Common myeloid progenitor, CD34-positive (primary cell): Measurements from ENCODE around the gene KMT5C.
"Not testable (repeated sequence)": the region's sequence is repeated elsewhere in the genome, so short reads cannot be mapped to it uniquely, and the experiment has no call there.

ENCODE experiments used
- CTCF ChIA-PET: fragments of 350-600 bp; sonication (Branson Sonifier 250); formaldehyde crosslinking; loops from one replicate; lab custom pipeline; 2021; ENCODE audit warnings: antibody characterized with exemption; lab: Charles Lee
- POLR2A ChIA-PET: fragments of 350-600 bp; sonication (Branson Sonifier 250); formaldehyde crosslinking; loops from one replicate; lab custom pipeline; 2021; ENCODE audit warnings: antibody characterized with exemption; lab: Charles Lee
- DNase-seq, 3 donors: peaks; one replicate each; pipeline versions ENCODE4 v3.0.0 to v3.0.0-alpha.2; 2013
- H3K27ac ChIP-seq, 2 experiments: 1 replicate in 1 of 2; 2 replicates in 1 of 2; pipeline ENCODE4 v1.7.0; 2013; ENCODE audit warnings: inconsistent platforms in 2 of 2, low read length in 2 of 2, mild to moderate bottlenecking in 2 of 2, low read depth in 1 of 2, moderate library complexity in 1 of 2; ENCODE audit not compliant: severe bottlenecking in 2 of 2, insufficient read depth in 1 of 2, poor library complexity in 1 of 2
- H3K27me3 ChIP-seq, 5 experiments: replicated peaks in 2 of 5; 1 replicate in 3 of 5; 2 replicates in 2 of 5; pipeline versions ENCODE4 v1.6.1 to v1.7.0; 2013; ENCODE audit warnings: low read length in 4 of 5, mild to moderate bottlenecking in 2 of 5, moderate library complexity in 2 of 5, inconsistent platforms in 1 of 5; ENCODE audit not compliant: insufficient read depth in 5 of 5, control insufficient read depth in 4 of 5
- H3K36me3 ChIP-seq, 4 experiments: 1 replicate in 2 of 4; 2 replicates in 2 of 4; pipeline versions ENCODE4 v1.6.1 to v1.7.0; 2013; ENCODE audit warnings: low read length in 3 of 4, control low read depth in 1 of 4, mild to moderate bottlenecking in 1 of 4; ENCODE audit not compliant: control insufficient read depth in 4 of 4, insufficient read depth in 4 of 4
- H3K4me1 ChIP-seq, 4 experiments: 1 replicate in 3 of 4; 2 replicates in 1 of 4; pipeline versions ENCODE4 v1.6.1 to v1.7.1; 2013; ENCODE audit warnings: low read length in 3 of 4, mild to moderate bottlenecking in 3 of 4, control low read depth in 1 of 4, inconsistent platforms in 1 of 4, moderate library complexity in 1 of 4; ENCODE audit not compliant: control insufficient read depth in 4 of 4, insufficient read depth in 4 of 4; ENCODE audit errors: control extremely low read depth in 1 of 4
- H3K4me3 ChIP-seq, 7 experiments: 1 replicate in 4 of 7; 2 replicates in 3 of 7; pipeline versions ENCODE4 v1.5.1 to v1.7.0; 2013; ENCODE audit warnings: mild to moderate bottlenecking in 7 of 7, low read length in 6 of 7, moderate library complexity in 6 of 7, inconsistent platforms in 2 of 7, low read depth in 2 of 7, control low read depth in 1 of 7; ENCODE audit not compliant: insufficient read depth in 4 of 7, control insufficient read depth in 1 of 7; ENCODE audit errors: extremely low read depth in 1 of 7
- H3K9me3 ChIP-seq, 5 experiments: 1 replicate in 4 of 5; 2 replicates in 1 of 5; pipeline versions ENCODE4 v1.6.1 to v1.7.1; 2013; ENCODE audit warnings: low read length in 4 of 5, mild to moderate bottlenecking in 2 of 5, inconsistent platforms in 1 of 5, low read depth in 1 of 5, moderate library complexity in 1 of 5; ENCODE audit not compliant: control insufficient read depth in 4 of 5, insufficient read depth in 2 of 5; ENCODE audit errors: control extremely low read depth in 1 of 5
- WGBS: methylation state at CpG from one replicate; pipeline ENCODE4 v1.1.5; 2013; ENCODE audit not compliant: insufficient coverage; 5-methylcytosine and 5-hydroxymethylcytosine counted together

Gene KMT5C

DNA sequence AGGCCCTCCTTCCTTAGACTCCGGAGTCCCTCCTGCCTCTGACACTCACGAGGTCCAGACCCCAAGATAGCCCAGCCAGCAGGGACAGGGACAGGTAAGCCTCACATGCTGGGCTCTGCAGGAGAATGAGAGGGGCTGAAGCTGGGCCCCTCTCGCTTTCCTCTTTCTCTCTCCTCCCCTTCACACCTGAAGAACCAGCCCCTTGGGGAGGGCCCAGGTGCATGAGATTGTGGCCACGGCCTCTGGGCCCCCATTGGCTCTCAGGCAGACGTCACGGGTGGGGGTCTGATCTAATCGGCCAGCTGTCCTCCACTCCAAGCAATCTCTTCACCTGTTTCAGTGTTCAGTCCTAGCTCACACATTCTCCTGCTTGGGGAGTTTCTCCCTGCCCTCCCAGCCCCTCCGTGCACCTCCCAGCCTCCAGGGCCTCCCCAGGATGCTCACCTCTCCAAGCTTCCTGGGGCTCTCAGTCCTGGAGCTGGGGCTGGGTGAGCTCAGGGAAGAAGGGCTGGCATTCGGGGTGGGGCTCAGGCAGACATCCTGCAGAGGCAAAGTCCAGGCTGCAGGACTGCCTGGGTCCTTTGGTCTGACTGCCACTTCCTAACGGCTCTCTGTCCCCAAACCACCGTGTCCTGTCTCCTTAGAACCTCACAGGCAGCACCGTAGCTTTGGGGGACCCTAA, 17.3 kb upstream of the KMT5C start:
- ChIA-PET CTCF (interaction anchor here (0.6 to 4.1 kb wide), 9 partner anchors 10 to 181 kb away, joined by 3 to 30 read pairs (median 5); partner anchors contain the start of genes KMT5C and TMEM238), POLR2A (interaction anchor here (1.7 to 1.8 kb wide), 2 partner anchors 16 to 17 kb away, joined by 6 to 9 read pairs; partner anchors contain the start of gene KMT5C)

GRCh38 chr19:55324662-55325061, 15.0 kb upstream of the KMT5C start:
- ChIA-PET POLR2A (interaction anchor here (1.5 kb wide), 1 partner anchor 15 kb away, joined by 8 read pairs; the partner anchor contains the start of gene KMT5C), CTCF (interaction anchor here (0.8 to 1.3 kb wide), 4 partner anchors 15 to 94 kb away, joined by 3 read pairs; no protein-coding TSS in a partner anchor)
- peak in 1 of 3 donors; percentile 14 for DNase-seq

More for the DNA sequence above, 17.3 kb upstream of the KMT5C start:
- H3K27me3 ChIP-seq, result no peaks in the 10 kb centered on the region
- H3K36me3 ChIP-seq, result peaks cover 0 to 2% (median 0%) of the 10 kb centered on the region in 4 experiments
- DNase-seq, result no peak
- WGBS, result 43% methylated on average over 9 of the region's 12 CpGs
- no peaks in the 10 kb centered on the region for H3K9me3 ChIP-seq
- peaks cover 0 to 48% (median 42%) of the 10 kb centered on the region in 4 experiments for H3K4me1 ChIP-seq
- H3K4me3 ChIP-seq, result peak overlapping the region in 1 of 7 experiments; percentile 29
- H3K27ac ChIP-seq, result no peak overlapping the region

GRCh38 chr19:55325172-55325571, 14.5 kb upstream of the KMT5C start, which contains the start of gene TMEM150B:
TMEM150B (minus strand) TSS chr19:55325341; CDS start chr19:55321036, 4,305 bp downstream.
- H3K27ac ChIP-seq, result peak within 1 kb of the TSS in 1 of 2 experiments; percentile 6
- no peaks in the 10 kb centered on the region for H3K27me3 ChIP-seq
- H3K4me1 ChIP-seq, result peaks cover 0 to 43% (median 41%) of the 10 kb centered on the region in 4 experiments
- ChIA-PET POLR2A (interaction anchor here (1.5 kb wide), 1 partner anchor 14 kb away, joined by 8 read pairs; the partner anchor contains the start of gene KMT5C), CTCF (interaction anchor here (0.8 to 1.3 kb wide), 3 partner anchors 15 to 93 kb away, joined by 3 read pairs; no protein-coding TSS in a partner anchor)
- WGBS, result 43% methylated on average over 7 of the region's 14 CpGs
- peak; percentile 61 to 87 (median 86) for DNase-seq
- H3K4me3 ChIP-seq, result peak within 1 kb of the TSS in 3 of 7 experiments; percentile 38 to 64 (median 57)
- no peaks in the 10 kb centered on the region for H3K36me3 ChIP-seq
- H3K9me3 ChIP-seq, result no peaks in the 10 kb centered on the region

More at GRCh38 chr19:55324662-55325061, 15.0 kb upstream of the KMT5C start:
- Histone ChIP-seq H3K4me1 (peaks cover 0 to 48% (median 42%) of the 10 kb centered on the region in 4 experiments), H3K9me3 (no peaks in the 10 kb centered on the region), H3K27ac (no peak overlapping the region), H3K27me3 (no peaks in the 10 kb centered on the region), H3K4me3 (peak overlapping the region in 3 of 7 experiments; percentile 38 to 64 (median 57)), H3K36me3 (peaks cover 0 to under 1% (median 0%) of the 10 kb centered on the region in 4 experiments)
- 97% methylated on average over 4 of the region's 6 CpGs for WGBS

DNA sequence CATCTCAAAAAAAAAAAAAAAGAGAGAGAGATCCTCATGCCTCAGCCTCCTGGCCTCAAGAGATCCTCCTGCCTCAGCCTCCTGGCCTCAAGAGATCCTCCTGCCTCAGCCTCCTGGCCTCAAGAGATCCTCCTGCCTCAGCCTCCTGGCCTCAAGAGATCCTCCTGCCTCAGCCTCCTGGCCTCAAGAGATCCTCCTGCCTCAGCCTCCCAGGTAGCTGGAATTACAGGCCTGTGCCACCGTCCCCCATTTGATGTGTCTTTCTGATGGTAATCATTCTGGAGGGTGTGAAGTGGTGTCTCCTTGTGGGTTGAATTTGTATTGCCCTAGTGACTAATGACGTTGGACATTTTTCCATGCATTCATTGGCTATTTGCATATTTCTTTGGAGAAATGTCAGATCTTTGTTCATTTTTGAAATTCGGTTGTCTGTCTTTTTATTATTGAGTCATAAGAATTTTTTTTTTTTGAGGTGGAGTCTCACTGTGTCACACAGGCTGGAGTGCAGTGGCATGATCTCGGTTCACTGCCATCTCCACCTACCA, 10.8 kb upstream of the KMT5C start:
- H3K9me3 ChIP-seq, H3K36me3 ChIP-seq, H3K27me3 ChIP-seq, H3K4me3 ChIP-seq, CTCF ChIA-PET, H3K27ac ChIP-seq, POLR2A ChIA-PET: not testable (repeated sequence)
- peaks cover 0 to 14% (median 13%) of the 10 kb centered on the region in 4 experiments for H3K4me1 ChIP-seq
- peak in 2 of 3 donors; percentile 39 to 41 for DNase-seq
- 90% methylated on average over 3 of the region's 4 CpGs for WGBS

- H3K27me3 ChIP-seq, H3K27ac ChIP-seq, CTCF ChIA-PET, H3K4me3 ChIP-seq, H3K9me3 ChIP-seq, DNase-seq, H3K36me3 ChIP-seq: not testable (repeated sequence)
- POLR2A ChIA-PET, result interaction anchor here (0.8 kb wide), 1 partner anchor 54 kb away, joined by 4 read pairs; no protein-coding TSS in a partner anchor
- H3K4me1 ChIP-seq, result peaks cover 0 to 11% (median 10%) of the 10 kb centered on the region in 4 experiments
- 87% methylated on average over 4 of the region's 6 CpGs for WGBS
Measured at GRCh38 chr19:55329791-55330190, 9.9 kb upstream of the KMT5C start.

DNA sequence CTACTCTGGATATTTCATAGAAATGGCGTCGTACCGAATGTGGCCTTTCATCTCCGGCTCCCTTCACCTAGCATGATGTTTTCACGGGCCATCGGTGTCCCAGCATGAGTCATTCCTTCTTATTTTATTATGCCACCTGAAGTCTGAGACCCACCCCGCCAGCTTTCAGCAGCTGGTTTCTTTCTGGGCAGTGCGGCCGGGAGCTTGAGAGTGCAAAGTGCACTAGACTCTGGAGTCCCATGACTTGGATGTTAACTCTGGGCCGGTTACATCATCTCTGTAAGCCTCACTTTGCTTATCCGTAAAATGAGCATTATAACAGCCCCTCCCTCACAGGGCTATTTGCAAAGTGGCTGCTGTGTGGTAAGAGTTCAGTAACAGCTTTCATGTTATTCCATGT, 5.8 kb upstream of the KMT5C start:
- no peaks in the 10 kb centered on the region for H3K9me3 ChIP-seq
- POLR2A ChIA-PET, result no interaction called here
- no peak overlapping the region for H3K4me3 ChIP-seq
- H3K36me3 ChIP-seq, result no peaks in the 10 kb centered on the region
- H3K4me1 ChIP-seq, result peaks cover 0 to 10% (median 7%) of the 10 kb centered on the region in 4 experiments
- no peaks in the 10 kb centered on the region for H3K27me3 ChIP-seq
- no peak for DNase-seq
- CTCF ChIA-PET, result no interaction called here
- 100% methylated on average over 9 of the region's 11 CpGs for WGBS
- H3K27ac ChIP-seq, result no peak overlapping the region
